Activated naive CD8-positive, alpha-beta T cell (primary cell): ENCODE data around the gene C9orf152.
"Not testable (repeated sequence)": the region's sequence is repeated elsewhere in the genome, so short reads cannot be mapped to it uniquely, and the experiment has no call there.

Source experiments
- H3K27ac Mint-ChIP-seq: one replicate; pipeline ENCODE4 v1.8.0; 2021; ENCODE audit warnings: mixed read lengths
- H3K27me3 Mint-ChIP-seq: one replicate; pipeline ENCODE4 v1.8.0; 2021; ENCODE audit warnings: mixed read lengths
- H3K36me3 Mint-ChIP-seq: one replicate; pipeline ENCODE4 v1.8.0; 2021; ENCODE audit warnings: mixed read lengths
- H3K4me1 Mint-ChIP-seq: one replicate; pipeline ENCODE4 v1.8.0; 2021; ENCODE audit warnings: low read depth, mixed read lengths
- H3K4me3 Mint-ChIP-seq: one replicate; pipeline ENCODE4 v1.8.0; 2021; ENCODE audit warnings: mild to moderate bottlenecking, mixed read lengths
- H3K9me3 Mint-ChIP-seq: one replicate; pipeline ENCODE4 v1.8.0; 2021; ENCODE audit warnings: low read depth, mixed read lengths

C9orf152 gene

GRCh38 chr9:110241260-110241857 is 33.4 kb upstream of the C9orf152 start:
- Mint-ChIP-seq H3K27ac (no peak overlapping the region), H3K36me3 (peaks cover 14% of the 10 kb centered on the region), H3K9me3 (no peaks in the 10 kb centered on the region), H3K4me1 (no peaks in the 10 kb centered on the region), H3K4me3 (no peak overlapping the region), H3K27me3 (peaks cover 2% of the 10 kb centered on the region)

GRCh38 chr9:110240198-110240597 is 32.2 kb upstream of the C9orf152 start:
- Mint-ChIP-seq H3K36me3 (peaks cover 11% of the 10 kb centered on the region), H3K9me3 (no peaks in the 10 kb centered on the region), H3K27me3 (peaks cover 3% of the 10 kb centered on the region), H3K27ac (no peak overlapping the region), H3K4me3 (no peak overlapping the region), H3K4me1 (no peaks in the 10 kb centered on the region)

- no peak overlapping the region for H3K4me3 Mint-ChIP-seq
Measured at GRCh38 chr9:110228321-110228720, 20.4 kb upstream of the C9orf152 start.

GRCh38 chr9:110224583-110224982 is 16.6 kb upstream of the C9orf152 start:
- H3K27ac Mint-ChIP-seq = no peak overlapping the region
- H3K27me3 Mint-ChIP-seq = no peaks in the 10 kb centered on the region

More at GRCh38 chr9:110228321-110228720, 20.4 kb upstream of the C9orf152 start:
- Mint-ChIP-seq H3K9me3 (no peaks in the 10 kb centered on the region), H3K27ac (no peak overlapping the region), H3K36me3 (no peaks in the 10 kb centered on the region), H3K4me1 (no peaks in the 10 kb centered on the region), H3K27me3 (no peaks in the 10 kb centered on the region)

GRCh38 chr9:110220809-110221208 is 12.8 kb upstream of the C9orf152 start:
- Mint-ChIP-seq H3K27ac (no peak overlapping the region), H3K36me3 (no peaks in the 10 kb centered on the region), H3K9me3 (no peaks in the 10 kb centered on the region), H3K4me1 (no peaks in the 10 kb centered on the region), H3K4me3 (no peak overlapping the region), H3K27me3 (peaks cover 1% of the 10 kb centered on the region)

More at GRCh38 chr9:110224583-110224982, 16.6 kb upstream of the C9orf152 start:
- H3K9me3 Mint-ChIP-seq = no peaks in the 10 kb centered on the region
- no peak overlapping the region for H3K4me3 Mint-ChIP-seq
- H3K4me1 Mint-ChIP-seq = no peaks in the 10 kb centered on the region
- H3K36me3 Mint-ChIP-seq = no peaks in the 10 kb centered on the region

- Mint-ChIP-seq H3K27me3 (peaks cover 1% of the 10 kb centered on the region), H3K9me3 (no peaks in the 10 kb centered on the region), H3K36me3 (no peaks in the 10 kb centered on the region), H3K27ac (no peak overlapping the region), H3K4me3 (no peak overlapping the region), H3K4me1 (no peaks in the 10 kb centered on the region)
Measured at GRCh38 chr9:110217656-110218099, 9.7 kb upstream of the C9orf152 start.

GRCh38 chr9:110214586-110215355 is 6.8 kb upstream of the C9orf152 start:
- H3K9me3 Mint-ChIP-seq = no peaks in the 10 kb centered on the region
- no peaks in the 10 kb centered on the region for H3K36me3 Mint-ChIP-seq
- no peak overlapping the region for H3K4me3 Mint-ChIP-seq
- H3K27me3 Mint-ChIP-seq = peaks cover 1% of the 10 kb centered on the region
- H3K4me1 Mint-ChIP-seq = no peaks in the 10 kb centered on the region
- H3K27ac Mint-ChIP-seq = no peak overlapping the region

GRCh38 chr9:110214090-110214489 is 6.1 kb upstream of the C9orf152 start:
- Mint-ChIP-seq H3K4me3 (no peak overlapping the region), H3K9me3 (no peaks in the 10 kb centered on the region), H3K27me3 (peaks cover 1% of the 10 kb centered on the region), H3K27ac (no peak overlapping the region), H3K36me3 (no peaks in the 10 kb centered on the region), H3K4me1 (no peaks in the 10 kb centered on the region)

GRCh38 chr9:110213413-110214044 is 5.6 kb upstream of the C9orf152 start:
- H3K4me3 Mint-ChIP-seq = no peak overlapping the region
- H3K27me3 Mint-ChIP-seq = peaks cover 1% of the 10 kb centered on the region
- H3K9me3 Mint-ChIP-seq = no peaks in the 10 kb centered on the region
- no peak overlapping the region for H3K27ac Mint-ChIP-seq
- no peaks in the 10 kb centered on the region for H3K36me3 Mint-ChIP-seq
- no peaks in the 10 kb centered on the region for H3K4me1 Mint-ChIP-seq

GRCh38 chr9:110207071-110207641 is 803 bp downstream of the C9orf152 start:
- H3K4me3 Mint-ChIP-seq = no peak overlapping the region
- no peaks in the 10 kb centered on the region for H3K36me3 Mint-ChIP-seq
- no peaks in the 10 kb centered on the region for H3K27me3 Mint-ChIP-seq
- H3K4me1 Mint-ChIP-seq = no peaks in the 10 kb centered on the region
- no peaks in the 10 kb centered on the region for H3K9me3 Mint-ChIP-seq
- no peak overlapping the region for H3K27ac Mint-ChIP-seq

- Mint-ChIP-seq H3K4me3 (no peak overlapping the region), H3K36me3 (no peaks in the 10 kb centered on the region), H3K4me1 (no peaks in the 10 kb centered on the region), H3K9me3 (no peaks in the 10 kb centered on the region), H3K27me3 (no peaks in the 10 kb centered on the region), H3K27ac (no peak overlapping the region)
Measured at GRCh38 chr9:110206389-110206788, 1.6 kb downstream of the C9orf152 start.

- not testable (repeated sequence) for H3K4me3 Mint-ChIP-seq, H3K27ac Mint-ChIP-seq, H3K4me1 Mint-ChIP-seq, H3K36me3 Mint-ChIP-seq, H3K27me3 Mint-ChIP-seq, H3K9me3 Mint-ChIP-seq
Measured at GRCh38 chr9:110205612-110206011, 2.3 kb downstream of the C9orf152 start.

- Mint-ChIP-seq H3K36me3 (no peaks in the 10 kb centered on the region), H3K4me3 (no peak overlapping the region), H3K9me3 (no peaks in the 10 kb centered on the region), H3K4me1 (no peaks in the 10 kb centered on the region), H3K27me3 (no peaks in the 10 kb centered on the region), H3K27ac (no peak overlapping the region)
Measured at GRCh38 chr9:110202232-110202631, 5.7 kb downstream of the C9orf152 start.

- H3K27ac Mint-ChIP-seq = no peak overlapping the region
- no peaks in the 10 kb centered on the region for H3K36me3 Mint-ChIP-seq
- no peaks in the 10 kb centered on the region for H3K27me3 Mint-ChIP-seq
- H3K4me3 Mint-ChIP-seq = no peak overlapping the region
- H3K4me1 Mint-ChIP-seq = no peaks in the 10 kb centered on the region
- no peaks in the 10 kb centered on the region for H3K9me3 Mint-ChIP-seq
Measured at GRCh38 chr9:110199643-110200042, 8.3 kb downstream of the C9orf152 start.

GRCh38 chr9:110198357-110198756 is 9.6 kb downstream of the C9orf152 start:
- Mint-ChIP-seq H3K27ac (no peak overlapping the region), H3K36me3 (no peaks in the 10 kb centered on the region), H3K27me3 (peaks cover 2% of the 10 kb centered on the region), H3K9me3 (no peaks in the 10 kb centered on the region), H3K4me3 (no peak overlapping the region), H3K4me1 (no peaks in the 10 kb centered on the region)
